GM12878 (cell line): ENCODE results near the gene ABHD17C.

Experiments used
- CREB1 ChIP-seq: IDR thresholded peaks from 2 replicates; pipeline ENCODE4 v1.6.1; 2012; ENCODE audit warnings: low read depth, mild to moderate bottlenecking, inconsistent platforms
- EZH2 ChIP-seq: IDR thresholded peaks from 2 replicates; pipeline ENCODE4 v1.6.1; 2012; ENCODE audit warnings: low read depth, mild to moderate bottlenecking, control low read depth, inconsistent platforms, low read length, borderline replicate concordance; ENCODE audit not compliant: control insufficient read depth
- GABPA ChIP-seq: IDR thresholded peaks from 2 replicates; pipeline ENCODE4 v1.6.1; 2014; ENCODE audit warnings: antibody characterized with exemption, low read depth, mild to moderate bottlenecking, inconsistent platforms
- TF ChIP-seq, protein P1 (sequence below), 3 experiments: IDR thresholded peaks in 2 of 3; conservative IDR thresholded peaks in 1 of 3; 2 replicates each; pipeline ENCODE4 v1.5.1; 2011; ENCODE audit warnings: low read depth in 3 of 3, low read length in 3 of 3, mild to moderate bottlenecking in 3 of 3, control low read depth in 2 of 3, moderate library complexity in 2 of 3, inconsistent platforms in 1 of 3, mixed read lengths in 1 of 3; ENCODE audit not compliant: control insufficient read depth in 2 of 3, insufficient read depth in 1 of 3; ENCODE audit errors: extremely low read depth in 1 of 3
- TF ChIP-seq, protein P2 (sequence below): IDR thresholded peaks from 2 replicates; pipeline ENCODE4 v1.6.1; 2012; ENCODE audit warnings: low read depth, low read length, improper control_type of control experiment
- TF ChIP-seq, protein P3 (sequence below): IDR thresholded peaks from 2 replicates; pipeline ENCODE4 v1.6.1; 2012; ENCODE audit warnings: low read depth, low read length, improper control_type of control experiment

DNA sequence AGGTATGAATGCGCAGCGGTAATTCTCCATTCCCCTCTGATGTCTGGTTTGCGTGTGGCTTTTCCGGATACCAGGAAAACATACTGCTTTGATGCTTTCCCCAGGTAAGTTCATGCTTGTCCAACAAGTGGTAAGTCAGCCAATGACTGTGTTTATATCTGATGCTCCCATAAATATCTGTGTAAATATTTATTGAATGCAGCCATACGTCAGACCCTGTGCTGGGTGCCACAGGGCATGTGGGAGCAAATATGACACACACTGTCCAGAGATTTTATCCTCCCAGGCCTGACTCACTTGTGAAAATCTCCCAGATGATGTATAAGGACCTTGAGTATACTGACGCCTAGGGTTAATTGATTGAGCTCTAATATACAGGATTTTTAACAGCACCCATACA lies 54.5 kb downstream of the ABHD17C start:
- TF ChIP-seq GABPA: no peak
- TF ChIP-seq, protein P1, sequence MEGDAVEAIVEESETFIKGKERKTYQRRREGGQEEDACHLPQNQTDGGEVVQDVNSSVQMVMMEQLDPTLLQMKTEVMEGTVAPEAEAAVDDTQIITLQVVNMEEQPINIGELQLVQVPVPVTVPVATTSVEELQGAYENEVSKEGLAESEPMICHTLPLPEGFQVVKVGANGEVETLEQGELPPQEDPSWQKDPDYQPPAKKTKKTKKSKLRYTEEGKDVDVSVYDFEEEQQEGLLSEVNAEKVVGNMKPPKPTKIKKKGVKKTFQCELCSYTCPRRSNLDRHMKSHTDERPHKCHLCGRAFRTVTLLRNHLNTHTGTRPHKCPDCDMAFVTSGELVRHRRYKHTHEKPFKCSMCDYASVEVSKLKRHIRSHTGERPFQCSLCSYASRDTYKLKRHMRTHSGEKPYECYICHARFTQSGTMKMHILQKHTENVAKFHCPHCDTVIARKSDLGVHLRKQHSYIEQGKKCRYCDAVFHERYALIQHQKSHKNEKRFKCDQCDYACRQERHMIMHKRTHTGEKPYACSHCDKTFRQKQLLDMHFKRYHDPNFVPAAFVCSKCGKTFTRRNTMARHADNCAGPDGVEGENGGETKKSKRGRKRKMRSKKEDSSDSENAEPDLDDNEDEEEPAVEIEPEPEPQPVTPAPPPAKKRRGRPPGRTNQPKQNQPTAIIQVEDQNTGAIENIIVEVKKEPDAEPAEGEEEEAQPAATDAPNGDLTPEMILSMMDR (IDR thresholded peaks at IDR 0.05 in 2 of 3, conservative IDR thresholded peaks at IDR 0.05 in 1 of 3; ENCODE audit: control insufficient read depth in 2 of 3, extremely low read depth in 1 of 3, insufficient read depth in 1 of 3, low read depth in 3 of 3, low read length in 3 of 3): no peak
- TF ChIP-seq CREB1: no peak
- TF ChIP-seq, protein P2, sequence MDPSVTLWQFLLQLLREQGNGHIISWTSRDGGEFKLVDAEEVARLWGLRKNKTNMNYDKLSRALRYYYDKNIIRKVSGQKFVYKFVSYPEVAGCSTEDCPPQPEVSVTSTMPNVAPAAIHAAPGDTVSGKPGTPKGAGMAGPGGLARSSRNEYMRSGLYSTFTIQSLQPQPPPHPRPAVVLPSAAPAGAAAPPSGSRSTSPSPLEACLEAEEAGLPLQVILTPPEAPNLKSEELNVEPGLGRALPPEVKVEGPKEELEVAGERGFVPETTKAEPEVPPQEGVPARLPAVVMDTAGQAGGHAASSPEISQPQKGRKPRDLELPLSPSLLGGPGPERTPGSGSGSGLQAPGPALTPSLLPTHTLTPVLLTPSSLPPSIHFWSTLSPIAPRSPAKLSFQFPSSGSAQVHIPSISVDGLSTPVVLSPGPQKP: no peak
- TF ChIP-seq, protein P3, sequence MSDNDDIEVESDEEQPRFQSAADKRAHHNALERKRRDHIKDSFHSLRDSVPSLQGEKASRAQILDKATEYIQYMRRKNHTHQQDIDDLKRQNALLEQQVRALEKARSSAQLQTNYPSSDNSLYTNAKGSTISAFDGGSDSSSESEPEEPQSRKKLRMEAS: no peak
- TF ChIP-seq EZH2: no peak
